Chondrocyte (in vitro differentiated cells): Measurements from ENCODE around the gene OXLD1. TPM values are rescaled to one million over a fixed set of nuclear protein-coding genes. Genes with fewer than 3 reads are reported as not detected.

ENCODE experiments used
- DNase-seq: peaks from one replicate; pipeline ENCODE4 v3.0.0; 2021; ENCODE audit warnings: mixed read lengths, low spot score
- H3K27ac Mint-ChIP-seq: one replicate; pipeline ENCODE4 v1.8.0; 2021; ENCODE audit warnings: mild to moderate bottlenecking, moderate library complexity, mixed read lengths; ENCODE audit not compliant: unreplicated experiment
- H3K27me3 Mint-ChIP-seq: 2 replicates; pipeline ENCODE4 v1.8.0; 2021; ENCODE audit warnings: low read depth, mixed read lengths
- H3K36me3 Mint-ChIP-seq: 2 replicates; pipeline ENCODE4 v1.8.0; 2021; ENCODE audit warnings: low read depth, mixed read lengths
- H3K4me1 Mint-ChIP-seq: 2 replicates; pipeline ENCODE4 v1.8.0; 2021; ENCODE audit warnings: low read depth, mild to moderate bottlenecking, mixed read lengths
- H3K4me3 Mint-ChIP-seq: one replicate; pipeline ENCODE4 v1.8.0; 2021; ENCODE audit warnings: mild to moderate bottlenecking, moderate library complexity, mixed read lengths; ENCODE audit not compliant: unreplicated experiment
- H3K9me3 Mint-ChIP-seq: 2 replicates; pipeline ENCODE4 v1.8.0; 2021; ENCODE audit warnings: low read depth, mixed read lengths
- total RNA-seq: library from RNA; stranded (reverse); gene quantifications from 3 replicates; pipeline ENCODE4 v1.2.1, GENCODE V29; 2021
- TF ChIP-seq, protein P1 (sequence below): fragments of 200-600 bp; sonication (generic); IDR thresholded peaks from 2 replicates; pipeline ENCODE4 v1.5.0; 2021; ENCODE audit warnings: antibody characterized with exemption, mild to moderate bottlenecking, moderate library complexity

Gene OXLD1
- total RNA-seq, 1 donor from 2014 or later: 24.2 TPM

DNA sequence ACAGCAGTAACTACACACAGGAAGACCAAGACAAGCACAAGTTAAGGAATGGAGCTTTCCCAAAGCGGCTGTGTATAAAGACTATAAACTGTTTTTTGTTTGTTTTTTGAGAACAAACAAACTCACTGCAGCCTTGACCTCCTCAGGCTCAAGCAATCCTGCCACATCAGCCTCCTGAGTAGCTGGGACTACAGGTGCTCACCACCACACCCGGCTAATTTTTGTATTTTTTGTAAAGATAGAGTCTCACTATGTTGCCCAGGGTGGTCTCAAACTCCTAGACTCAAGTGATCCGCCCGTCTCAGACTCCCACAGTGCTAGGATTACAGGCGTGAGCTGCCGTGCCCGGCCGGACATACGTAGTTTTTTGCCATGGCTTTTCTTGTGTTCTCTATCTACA lies 6.0 kb downstream of the OXLD1 start:
- Mint-ChIP-seq H3K36me3 (no peaks in the 10 kb centered on the region), H3K9me3 (no peaks in the 10 kb centered on the region), H3K27ac (no peak overlapping the region), H3K4me1 (peaks cover 3% of the 10 kb centered on the region), H3K27me3 (no peaks in the 10 kb centered on the region), H3K4me3 (no peak overlapping the region)
- TF ChIP-seq, protein P1, sequence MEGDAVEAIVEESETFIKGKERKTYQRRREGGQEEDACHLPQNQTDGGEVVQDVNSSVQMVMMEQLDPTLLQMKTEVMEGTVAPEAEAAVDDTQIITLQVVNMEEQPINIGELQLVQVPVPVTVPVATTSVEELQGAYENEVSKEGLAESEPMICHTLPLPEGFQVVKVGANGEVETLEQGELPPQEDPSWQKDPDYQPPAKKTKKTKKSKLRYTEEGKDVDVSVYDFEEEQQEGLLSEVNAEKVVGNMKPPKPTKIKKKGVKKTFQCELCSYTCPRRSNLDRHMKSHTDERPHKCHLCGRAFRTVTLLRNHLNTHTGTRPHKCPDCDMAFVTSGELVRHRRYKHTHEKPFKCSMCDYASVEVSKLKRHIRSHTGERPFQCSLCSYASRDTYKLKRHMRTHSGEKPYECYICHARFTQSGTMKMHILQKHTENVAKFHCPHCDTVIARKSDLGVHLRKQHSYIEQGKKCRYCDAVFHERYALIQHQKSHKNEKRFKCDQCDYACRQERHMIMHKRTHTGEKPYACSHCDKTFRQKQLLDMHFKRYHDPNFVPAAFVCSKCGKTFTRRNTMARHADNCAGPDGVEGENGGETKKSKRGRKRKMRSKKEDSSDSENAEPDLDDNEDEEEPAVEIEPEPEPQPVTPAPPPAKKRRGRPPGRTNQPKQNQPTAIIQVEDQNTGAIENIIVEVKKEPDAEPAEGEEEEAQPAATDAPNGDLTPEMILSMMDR: no peak
- DNase-seq: no peak

- DNase-seq: no peak
- TF ChIP-seq, protein P1: no peak
- H3K27ac Mint-ChIP-seq: no peak overlapping the region
- H3K27me3 Mint-ChIP-seq: no peaks in the 10 kb centered on the region
- no peak overlapping the region for H3K4me3 Mint-ChIP-seq
- no peaks in the 10 kb centered on the region for H3K36me3 Mint-ChIP-seq
- H3K4me1 Mint-ChIP-seq: no peaks in the 10 kb centered on the region
- no peaks in the 10 kb centered on the region for H3K9me3 Mint-ChIP-seq
Observed at GRCh38 chr17:81659038-81659437, 7.4 kb downstream of the OXLD1 start.

- TF ChIP-seq, protein P1: no peak
- H3K4me1 Mint-ChIP-seq: peaks cover 2% of the 10 kb centered on the region
- H3K27me3 Mint-ChIP-seq: no peaks in the 10 kb centered on the region
- DNase-seq: no peak
- H3K9me3 Mint-ChIP-seq: no peaks in the 10 kb centered on the region
- H3K4me3 Mint-ChIP-seq: no peak overlapping the region
- H3K36me3 Mint-ChIP-seq: no peaks in the 10 kb centered on the region
- H3K27ac Mint-ChIP-seq: no peak overlapping the region
Observed at GRCh38 chr17:81656835-81657234, 9.6 kb downstream of the OXLD1 start.

- Mint-ChIP-seq H3K4me1 (peaks cover 4% of the 10 kb centered on the region), H3K36me3 (no peaks in the 10 kb centered on the region), H3K27ac (no peak within 1 kb of the TSS), H3K4me3 (no peak within 1 kb of the TSS), H3K9me3 (no peaks in the 10 kb centered on the region), H3K27me3 (no peaks in the 10 kb centered on the region)
- no peak for DNase-seq
- TF ChIP-seq, protein P1: no peak
Observed at GRCh38 chr17:81656118-81656743, 10.2 kb downstream of the OXLD1 start, which contains the start of gene PDE6G. TSS of gene PDE6G (minus strand) at chr17:81656542. CDS start at chr17:81653305, 3,237 bp downstream.

- Mint-ChIP-seq H3K9me3 (no peaks in the 10 kb centered on the region), H3K27me3 (no peaks in the 10 kb centered on the region), H3K27ac (no peak overlapping the region), H3K36me3 (no peaks in the 10 kb centered on the region), H3K4me1 (peaks cover 4% of the 10 kb centered on the region), H3K4me3 (no peak overlapping the region)
- TF ChIP-seq, protein P1: no peak
- DNase-seq: no peak
Observed at GRCh38 chr17:81655378-81656117, 10.9 kb downstream of the OXLD1 start.
